Measurements from ENCODE around the gene DHX40.
"Not testable (repeated sequence)": the region's sequence is repeated elsewhere in the genome, so short reads cannot be mapped to it uniquely, and the experiment has no call there.

DHX40 gene, protein sequence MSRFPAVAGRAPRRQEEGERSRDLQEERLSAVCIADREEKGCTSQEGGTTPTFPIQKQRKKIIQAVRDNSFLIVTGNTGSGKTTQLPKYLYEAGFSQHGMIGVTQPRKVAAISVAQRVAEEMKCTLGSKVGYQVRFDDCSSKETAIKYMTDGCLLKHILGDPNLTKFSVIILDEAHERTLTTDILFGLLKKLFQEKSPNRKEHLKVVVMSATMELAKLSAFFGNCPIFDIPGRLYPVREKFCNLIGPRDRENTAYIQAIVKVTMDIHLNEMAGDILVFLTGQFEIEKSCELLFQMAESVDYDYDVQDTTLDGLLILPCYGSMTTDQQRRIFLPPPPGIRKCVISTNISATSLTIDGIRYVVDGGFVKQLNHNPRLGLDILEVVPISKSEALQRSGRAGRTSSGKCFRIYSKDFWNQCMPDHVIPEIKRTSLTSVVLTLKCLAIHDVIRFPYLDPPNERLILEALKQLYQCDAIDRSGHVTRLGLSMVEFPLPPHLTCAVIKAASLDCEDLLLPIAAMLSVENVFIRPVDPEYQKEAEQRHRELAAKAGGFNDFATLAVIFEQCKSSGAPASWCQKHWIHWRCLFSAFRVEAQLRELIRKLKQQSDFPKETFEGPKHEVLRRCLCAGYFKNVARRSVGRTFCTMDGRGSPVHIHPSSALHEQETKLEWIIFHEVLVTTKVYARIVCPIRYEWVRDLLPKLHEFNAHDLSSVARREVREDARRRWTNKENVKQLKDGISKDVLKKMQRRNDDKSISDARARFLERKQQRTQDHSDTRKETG

DNA sequence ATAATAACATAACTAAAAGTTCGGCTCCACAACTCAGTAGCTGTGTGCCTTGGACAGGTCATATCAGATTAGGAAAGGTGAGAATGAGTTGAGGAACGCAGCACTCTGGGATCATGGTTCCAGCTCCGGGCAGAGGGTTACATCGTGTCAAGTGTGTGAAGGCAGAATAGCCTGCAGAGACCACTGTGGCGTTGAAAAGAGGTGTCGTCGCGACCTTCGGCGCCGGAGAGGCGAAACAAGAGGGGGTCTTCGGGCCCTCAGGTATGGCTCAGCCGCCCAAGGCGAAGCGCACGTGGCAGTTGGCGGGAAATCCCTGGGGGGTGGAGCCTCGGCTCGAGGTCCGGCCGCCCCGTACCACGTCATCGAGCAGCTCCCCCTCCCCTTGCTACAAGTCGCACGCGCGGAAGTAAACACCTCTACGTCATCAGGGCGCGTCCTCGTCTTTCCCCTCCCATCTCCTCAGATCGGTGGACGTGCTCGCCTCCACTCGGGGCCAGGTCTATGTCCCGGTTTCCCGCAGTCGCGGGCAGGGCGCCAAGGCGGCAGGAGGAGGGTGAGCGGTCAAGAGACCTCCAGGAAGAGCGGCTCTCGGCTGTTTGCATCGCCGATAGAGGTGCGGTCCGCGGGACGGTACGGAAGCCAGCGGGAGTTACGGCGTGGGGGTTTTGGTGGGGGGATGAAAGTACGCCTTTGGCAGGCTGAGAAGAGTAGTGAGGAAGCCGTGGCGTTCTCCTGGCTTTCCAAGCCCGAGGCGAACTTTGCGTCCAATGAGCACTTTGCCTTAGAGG, at the start of gene DHX40:
Gene DHX40, plus strand, starts transcription at position 440 of the 788 bp plus-strand sequence. Its CDS starts 62 bp downstream, at position 502.
- peak; percentile 88 for DNase-seq (ENCODE audit: low spot score)

DNA sequence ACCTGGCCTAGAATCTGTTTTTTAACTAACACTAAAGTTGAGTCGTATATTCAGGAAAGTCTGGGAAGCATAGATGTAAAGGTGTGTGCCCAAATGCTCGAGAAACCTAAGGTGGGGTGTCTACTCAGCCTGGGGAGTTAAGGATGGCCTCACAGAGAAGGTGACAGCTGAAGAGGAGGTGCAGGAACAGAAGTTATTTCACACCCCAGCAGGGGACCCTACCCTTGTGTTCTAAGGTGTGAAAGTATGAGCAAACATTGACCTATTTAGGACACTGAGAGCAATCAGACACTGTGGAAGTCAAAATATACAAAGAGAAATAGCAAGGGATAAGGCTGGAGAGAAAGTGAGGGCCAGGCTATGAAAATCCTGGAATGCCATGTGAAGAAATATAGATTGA, 49.0 kb upstream of the DHX40 start:
- no peak for DNase-seq (ENCODE audit: low spot score)

DNA sequence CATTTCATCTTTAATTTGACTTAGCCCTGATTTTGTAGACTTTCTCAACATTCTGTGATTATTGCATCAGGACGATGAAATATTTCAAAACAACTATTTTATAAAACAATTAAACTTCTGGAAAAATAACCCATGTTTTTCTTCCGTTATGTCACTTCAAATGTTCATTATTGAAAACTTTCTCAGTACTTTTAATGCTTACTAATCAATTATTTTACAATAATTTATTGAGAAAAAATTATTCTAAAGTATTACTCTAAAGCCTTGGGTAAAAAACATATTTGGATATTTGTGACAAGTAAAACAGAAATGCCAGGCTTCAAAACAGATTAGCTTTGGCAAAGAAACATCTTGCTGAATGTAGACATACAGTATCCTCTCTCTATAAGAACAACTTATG, 46.3 kb upstream of the DHX40 start:
- no peak for DNase-seq (ENCODE audit: low spot score)

DNA sequence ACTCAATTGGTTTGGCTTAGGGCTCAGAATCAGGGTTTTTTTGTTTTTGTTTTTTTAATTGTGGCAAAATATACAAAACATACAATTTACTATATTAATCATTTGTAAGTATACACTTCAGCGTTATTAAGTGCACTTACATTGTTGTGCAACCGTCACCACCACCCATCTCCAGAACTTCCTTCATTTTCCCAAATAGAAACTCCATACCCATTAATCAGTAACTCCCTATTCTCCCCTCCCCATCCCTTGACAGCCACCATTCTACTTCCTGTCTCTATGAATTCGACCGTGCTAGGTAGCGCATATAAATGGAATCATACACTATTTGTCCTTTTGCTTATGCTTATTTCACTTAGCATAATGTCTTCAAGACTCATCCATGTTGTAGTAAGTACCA, 45.2 kb upstream of the DHX40 start:
- no peak for DNase-seq (ENCODE audit: low spot score)

DNA sequence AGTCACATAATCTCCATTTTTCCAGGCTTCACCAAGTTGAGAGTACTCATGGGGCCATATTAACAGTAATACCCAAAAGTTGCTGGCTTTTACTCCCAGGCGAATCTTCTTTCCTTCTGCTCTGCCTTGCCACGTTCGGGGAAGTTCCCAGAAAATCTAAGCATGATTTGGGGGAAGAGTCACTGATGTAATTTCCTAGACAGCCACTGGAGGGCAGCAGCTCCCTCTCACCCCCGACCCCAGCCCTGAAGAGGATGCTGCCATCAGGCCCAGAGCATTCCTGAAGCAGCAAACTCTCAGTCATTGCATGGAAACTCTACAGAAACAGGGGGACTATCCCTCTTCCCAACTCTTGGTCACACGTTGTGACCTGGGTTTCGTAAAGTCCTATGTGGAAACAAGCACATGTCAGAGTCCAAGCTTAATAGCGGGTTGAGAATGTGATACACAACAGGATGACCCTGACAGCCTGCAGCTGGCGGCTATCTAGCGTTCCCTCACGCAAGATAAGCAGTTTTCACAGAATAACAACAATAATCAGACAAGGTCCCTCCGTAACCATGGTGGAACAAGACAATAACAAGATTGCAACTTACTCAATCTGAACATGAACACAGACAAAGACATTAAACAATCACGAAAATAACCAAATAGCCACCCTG, 43.8 kb upstream of the DHX40 start:
- DNase-seq (ENCODE audit: low spot score), result peak; percentile 46

DNA sequence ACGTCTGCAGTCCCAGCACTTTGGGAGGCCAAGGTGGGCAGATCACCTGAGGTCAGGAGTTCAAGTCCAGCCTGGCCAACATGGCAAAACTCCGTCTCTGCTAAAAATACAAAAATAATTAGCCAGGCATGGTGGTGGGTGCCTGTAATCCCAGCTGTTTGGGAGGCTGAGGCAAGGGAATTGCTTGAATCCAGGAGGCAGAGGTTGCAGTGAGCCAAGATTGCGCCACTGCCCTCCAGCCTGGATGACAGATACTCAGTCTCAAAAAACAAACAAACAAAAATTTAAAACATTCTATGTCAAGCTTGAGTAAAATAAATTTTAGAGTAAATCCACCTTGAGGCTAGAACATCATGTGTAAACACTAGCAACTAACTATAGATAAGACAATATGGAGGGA, 40.5 kb upstream of the DHX40 start:
- DNase-seq (ENCODE audit: low spot score), result not testable (repeated sequence)

DNA sequence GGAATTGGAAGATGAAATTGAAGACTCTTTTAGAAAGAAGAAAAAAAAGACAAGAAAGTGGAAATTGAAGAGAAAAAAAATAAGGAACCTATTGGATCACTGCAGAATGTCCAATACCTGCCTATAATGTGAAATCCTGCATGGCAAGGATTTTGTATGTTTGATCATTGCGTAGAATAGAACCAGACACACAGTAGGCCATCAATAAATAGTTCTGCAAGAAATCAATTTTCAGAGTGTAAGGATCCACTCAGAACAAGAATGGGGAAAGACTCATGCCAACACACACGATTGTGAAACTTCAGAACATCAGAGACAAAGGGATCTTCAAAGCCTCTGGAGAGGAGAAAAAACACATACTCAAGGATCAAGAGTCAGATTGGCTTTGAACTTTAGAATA, 39.7 kb upstream of the DHX40 start:
- no peak for DNase-seq (ENCODE audit: low spot score)

DNA sequence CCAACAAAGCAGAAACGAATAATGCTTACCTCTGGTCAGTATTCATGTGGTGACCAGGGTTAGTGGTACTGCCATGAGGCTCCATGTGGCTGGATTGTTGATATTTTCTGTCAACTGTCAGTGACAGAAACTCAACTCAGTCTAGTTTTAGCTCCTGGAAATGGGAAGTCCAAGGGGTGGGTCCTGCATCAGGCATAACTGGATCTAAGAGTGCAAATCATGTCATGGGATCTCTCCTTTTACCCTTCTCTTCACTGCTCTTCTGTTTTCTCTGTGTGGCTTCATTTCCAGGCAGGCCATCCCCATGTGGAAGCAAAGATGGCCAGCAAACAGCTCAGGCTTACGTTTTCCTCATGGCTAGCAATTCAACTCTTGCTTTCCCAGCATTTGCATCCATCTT, 39.0 kb upstream of the DHX40 start:
- no peak for DNase-seq (ENCODE audit: low spot score)

DNA sequence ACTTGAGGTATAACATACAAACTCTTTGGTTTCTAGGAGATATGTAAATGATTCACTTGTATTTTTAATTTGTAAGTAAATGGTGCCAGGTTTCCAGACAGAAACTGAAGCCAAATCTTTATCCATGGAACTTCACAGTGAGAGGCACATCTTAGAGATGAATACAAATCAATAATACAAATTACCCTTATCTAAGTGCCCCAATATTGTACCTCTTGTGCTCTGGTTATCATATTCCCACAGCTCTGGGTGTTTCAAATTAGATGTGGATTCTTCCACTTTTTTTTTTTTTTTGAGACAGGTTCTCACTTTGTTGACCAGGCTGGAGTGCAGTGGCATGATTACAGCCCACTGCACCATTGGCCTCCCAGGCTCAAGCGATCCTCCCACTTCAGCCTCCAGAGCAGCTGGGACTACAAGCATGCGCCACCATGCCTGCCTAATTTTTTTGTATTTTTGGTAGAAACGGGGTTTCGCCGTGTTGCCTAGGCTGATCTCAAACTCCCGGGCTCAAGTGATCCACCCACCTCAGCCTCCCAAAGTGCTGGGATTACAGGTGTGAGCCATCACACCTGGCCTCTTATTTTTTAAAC, 38.0 kb upstream of the DHX40 start:
- no peak for DNase-seq (ENCODE audit: low spot score)

DNA sequence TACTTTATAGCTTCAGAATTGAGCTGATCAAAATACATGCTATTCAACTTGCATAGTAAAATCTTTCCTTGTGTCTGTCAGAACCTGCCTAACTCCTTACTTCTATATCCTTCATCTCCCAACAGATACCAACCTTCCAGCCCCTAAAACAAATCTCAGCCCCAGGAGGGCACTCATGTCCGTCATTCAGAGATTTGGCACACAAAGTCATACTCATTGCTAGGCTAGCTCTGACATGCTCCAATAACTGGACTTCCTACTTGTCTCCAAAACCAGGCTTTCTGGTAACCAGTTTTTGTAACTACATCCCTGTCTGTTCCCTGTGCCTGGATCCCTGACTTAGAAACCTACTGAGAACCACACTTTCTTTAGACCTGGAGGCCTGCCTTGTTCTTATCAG, 37.5 kb upstream of the DHX40 start:
- DNase-seq (ENCODE audit: low spot score), result no peak

DNA sequence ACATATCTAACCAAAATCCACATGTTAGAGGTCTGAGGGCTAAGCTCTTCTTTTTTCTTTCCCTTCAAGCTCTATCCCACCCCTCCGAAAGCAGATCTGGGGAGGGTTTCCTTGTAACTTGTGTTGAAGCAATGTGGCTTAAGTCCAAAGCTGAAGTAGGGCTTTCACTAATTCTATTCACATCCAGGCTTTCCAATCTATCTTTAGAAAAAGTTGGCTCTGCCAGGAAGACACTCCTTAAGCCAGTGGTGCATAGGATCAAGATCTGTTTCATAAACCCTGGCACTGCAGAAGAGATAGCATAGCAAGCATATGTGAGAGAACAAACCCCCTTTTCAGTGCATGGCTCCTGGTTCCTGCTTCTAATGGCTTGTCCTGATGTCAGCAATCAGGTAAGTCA, 34.9 kb upstream of the DHX40 start:
- DNase-seq (ENCODE audit: low spot score), result no peak

DNA sequence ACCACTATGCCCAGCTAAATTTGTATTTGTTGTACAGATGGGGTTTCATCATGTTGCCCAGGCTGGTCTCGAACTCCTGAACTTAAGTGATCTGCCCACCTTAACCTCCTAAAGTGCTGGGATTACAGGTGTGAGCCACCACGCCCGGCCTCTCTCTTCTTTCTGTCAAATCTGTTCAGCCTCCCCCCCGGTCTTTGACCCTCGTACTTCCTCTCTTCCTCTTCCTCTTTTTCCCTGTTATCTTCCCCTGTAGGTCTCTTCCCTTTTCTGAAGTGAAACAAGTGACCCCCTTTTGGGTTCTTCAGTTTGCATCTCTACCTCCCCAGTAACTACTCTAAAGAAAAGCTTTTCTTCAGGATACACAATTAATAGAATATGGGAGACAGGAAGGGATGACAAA, 31.7 kb upstream of the DHX40 start:
- DNase-seq (ENCODE audit: low spot score), result peak; percentile 33

DNA sequence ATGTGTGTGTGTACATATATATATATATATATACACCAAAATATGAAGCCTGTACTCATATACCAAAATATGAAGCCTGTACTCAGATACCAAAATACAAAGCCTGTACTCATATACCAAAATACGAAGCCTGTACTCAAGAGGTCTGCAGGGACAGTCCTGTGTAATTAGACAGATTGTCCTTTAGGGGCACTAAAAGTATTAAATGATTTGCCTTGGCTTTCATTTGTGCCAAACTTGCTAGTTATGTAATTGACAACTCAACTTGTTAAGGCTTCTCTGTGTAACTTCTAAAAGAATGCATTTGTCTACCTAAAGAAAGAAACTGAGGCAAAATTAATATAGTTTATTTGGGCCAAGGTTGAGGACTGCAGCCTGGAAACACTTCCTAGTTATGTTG, 30.8 kb upstream of the DHX40 start:
- DNase-seq (ENCODE audit: low spot score), result no peak

DNA sequence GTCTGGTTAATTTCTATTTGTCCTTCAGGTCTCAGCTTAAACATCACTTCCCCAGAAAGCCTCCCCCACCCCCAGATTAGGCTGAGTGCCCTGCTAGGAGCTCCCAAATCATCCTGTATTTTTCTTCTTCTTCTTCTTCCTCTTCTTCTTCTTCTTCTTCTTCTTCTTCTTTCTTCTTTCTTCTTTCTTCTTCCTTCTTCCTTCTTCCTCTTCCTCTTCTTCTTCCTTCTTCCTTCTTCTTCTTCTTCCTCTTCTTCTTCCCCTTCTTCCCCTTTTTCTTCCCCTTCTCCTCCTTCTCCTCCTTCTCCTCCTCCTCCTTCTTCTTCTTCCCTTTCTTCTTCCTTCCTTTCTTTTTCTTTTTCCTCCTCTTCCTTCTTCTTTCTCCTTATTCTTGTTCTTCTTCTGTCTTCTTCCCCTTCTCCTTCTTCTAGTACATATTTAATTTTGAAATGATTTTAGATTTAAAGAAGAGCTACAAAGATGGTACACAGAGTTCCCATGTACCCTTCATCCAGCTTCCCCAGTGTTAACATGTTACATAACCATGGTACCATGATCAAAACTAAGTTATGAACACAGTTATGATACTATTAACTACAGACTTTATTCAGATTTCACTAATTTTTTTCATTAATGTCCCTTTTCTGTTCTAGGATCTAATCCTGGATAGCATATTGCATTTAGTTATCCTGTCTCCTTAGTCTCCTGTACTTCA, 27.1 kb upstream of the DHX40 start:
- no peak for DNase-seq (ENCODE audit: low spot score)

DNA sequence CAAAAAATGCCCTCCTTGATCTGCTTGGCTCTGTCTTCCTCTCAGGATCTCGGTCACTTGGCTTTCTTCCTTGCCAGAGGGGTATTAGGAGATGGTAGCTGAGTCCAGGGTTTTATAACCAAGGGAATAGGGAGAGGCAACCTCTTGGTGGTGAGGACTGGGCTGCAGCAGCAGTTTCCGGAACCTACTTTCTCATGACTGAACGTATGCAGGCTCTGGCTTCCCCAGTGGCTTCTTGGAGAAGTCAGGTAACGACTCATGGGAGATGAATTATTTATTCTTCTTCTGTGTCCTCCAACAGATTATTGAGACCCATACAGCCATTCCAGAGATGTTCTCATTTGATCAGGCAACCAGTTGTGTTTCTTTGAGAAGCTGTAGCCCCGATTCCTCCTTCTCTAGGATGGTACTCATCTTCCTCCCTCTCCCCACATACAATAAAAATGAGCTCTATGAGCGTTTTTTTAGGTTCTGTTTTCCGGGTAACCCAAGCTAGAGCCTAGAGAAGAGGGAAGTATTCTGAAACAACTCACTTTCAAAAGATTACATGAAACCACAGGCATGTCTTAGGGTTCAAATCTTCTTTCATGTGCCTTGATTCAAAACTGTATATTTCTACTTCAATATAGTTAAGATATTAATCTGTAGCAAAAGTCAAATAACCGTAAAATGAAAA, 22.3 kb upstream of the DHX40 start:
- no peak for DNase-seq (ENCODE audit: low spot score)

DNA sequence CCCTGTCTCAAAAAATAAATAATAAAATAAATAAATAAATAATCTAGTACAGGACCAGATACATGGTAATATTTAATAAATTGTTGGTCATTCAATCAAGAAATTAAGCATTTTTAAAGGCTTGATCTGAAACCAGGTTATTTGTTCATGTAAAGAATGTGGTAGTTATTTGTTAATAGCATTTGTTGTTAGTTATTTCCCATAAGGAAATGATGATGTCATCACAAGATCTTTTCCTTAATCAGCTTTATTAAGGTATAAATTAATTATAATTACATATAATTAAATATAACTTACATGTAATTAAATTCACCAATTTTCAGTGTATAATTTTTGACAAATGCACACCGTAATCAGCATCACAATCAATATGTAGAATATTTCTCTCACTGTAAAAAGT, 19.5 kb upstream of the DHX40 start:
- DNase-seq (ENCODE audit: low spot score), result no peak

DNA sequence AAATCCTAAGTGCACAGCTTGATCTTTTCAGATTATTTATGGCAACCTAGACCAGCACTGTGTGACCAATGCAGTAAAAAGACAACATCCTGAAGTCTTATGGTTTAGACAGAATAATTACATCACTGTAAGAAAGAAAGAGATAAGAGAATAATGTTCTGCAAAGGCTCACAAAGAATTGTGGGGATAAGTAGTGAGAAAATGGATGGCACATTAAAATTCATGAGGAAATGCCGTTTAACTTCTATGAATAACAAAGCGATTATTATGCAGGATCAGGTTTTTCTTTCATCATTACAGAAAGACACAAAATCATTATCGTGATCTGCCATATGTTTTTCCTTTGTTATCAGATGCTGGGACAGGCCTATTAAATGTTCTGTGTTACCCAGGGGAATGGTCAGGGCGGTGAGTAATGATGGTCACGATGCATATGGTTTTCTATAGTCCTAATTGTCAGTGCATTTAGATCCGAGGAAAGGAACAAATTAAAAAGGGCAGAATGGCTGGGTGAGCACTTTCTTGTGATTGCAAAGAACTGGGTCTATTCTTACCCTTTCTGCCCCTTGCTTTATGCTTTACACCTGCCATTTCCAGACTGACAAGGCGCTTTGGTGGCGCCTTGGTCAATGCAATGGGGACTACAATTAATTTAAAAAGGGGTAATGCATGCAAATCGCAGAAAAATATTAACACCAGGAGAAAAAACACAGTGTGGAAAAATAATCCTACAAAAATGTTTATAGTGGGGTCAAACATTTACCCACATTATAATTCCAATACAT, 18.1 kb upstream of the DHX40 start:
- no peak for DNase-seq (ENCODE audit: low spot score)

DNA sequence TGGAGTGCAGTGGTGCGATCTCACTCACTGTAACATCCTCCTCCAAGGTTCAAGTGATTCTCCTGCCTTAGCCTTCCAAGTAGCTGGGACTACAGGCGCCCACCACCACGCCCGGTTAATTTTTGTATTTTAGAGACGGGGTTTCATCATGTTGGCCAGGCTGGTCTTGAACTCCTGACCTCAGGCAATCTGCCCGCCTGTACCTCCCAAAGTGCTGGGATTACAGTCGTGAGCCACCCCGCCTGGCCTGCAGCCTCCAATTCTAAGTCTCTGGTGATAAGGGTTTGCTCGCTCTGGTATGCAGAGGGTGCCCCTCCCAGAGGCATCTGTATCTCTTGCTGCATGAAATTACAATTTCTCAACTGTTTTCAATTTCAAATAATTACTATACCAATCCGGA, 16.4 kb upstream of the DHX40 start:
- DNase-seq (ENCODE audit: low spot score), result not testable (repeated sequence)

DNA sequence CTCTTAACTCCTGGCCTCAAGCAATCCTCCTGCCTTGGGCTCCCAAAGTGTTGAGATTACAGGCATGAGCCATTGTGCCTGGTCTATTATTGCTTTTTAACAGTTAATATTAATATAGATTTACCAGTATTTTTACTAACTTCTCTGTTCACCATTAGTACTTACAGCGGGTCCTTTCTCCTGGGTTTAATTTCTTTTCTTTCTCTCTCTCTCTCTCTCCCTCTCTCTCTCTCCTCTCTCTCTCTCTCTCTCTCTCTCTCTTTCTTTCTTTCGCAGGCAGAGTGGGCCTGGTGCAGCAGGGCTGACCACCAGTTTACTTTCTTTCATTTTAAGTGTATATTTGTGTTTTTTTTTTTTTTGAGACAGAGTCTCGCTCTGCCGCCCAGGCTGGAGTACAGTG, 14.7 kb upstream of the DHX40 start:
- no peak for DNase-seq (ENCODE audit: low spot score)

DNA sequence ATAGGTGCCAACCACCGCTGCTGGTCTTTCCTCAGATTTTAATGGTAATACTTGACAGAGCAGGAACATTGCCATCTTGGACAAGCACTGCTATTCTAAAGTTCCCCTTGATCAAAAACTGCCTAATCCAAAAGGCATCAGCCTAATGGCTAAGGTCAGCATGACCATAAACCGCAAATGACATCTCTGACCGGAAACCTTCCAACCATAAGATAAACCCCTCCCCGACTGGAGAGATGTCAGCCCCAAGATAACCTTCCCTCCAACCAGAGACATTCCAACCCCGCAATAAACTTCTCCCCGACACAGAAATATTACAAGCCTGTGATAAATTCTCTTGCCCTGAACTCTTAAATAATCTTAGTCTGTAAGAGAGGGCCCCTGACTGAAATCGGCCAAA, 7.4 kb upstream of the DHX40 start:
- no peak for DNase-seq (ENCODE audit: low spot score)

Data from pons (tissue), 1 donor.